H7 (cell line): ENCODE measurements around the gene CREB5. TPM values are rescaled to one million over a fixed set of nuclear protein-coding genes. Genes with fewer than 3 reads are reported as not detected.

Experiments used
- DNase-seq: peaks from one replicate; pipeline ENCODE4 v3.0.0; 2012
- H3K27me3 ChIP-seq: 2 replicates; pipeline ENCODE4 v1.6.0; 2011; ENCODE audit warnings: mild to moderate bottlenecking, low read length; ENCODE audit not compliant: control insufficient read depth, insufficient read depth
- H3K36me3 ChIP-seq: replicated peaks from 2 replicates; pipeline ENCODE4 v1.5.1; 2011; ENCODE audit warnings: low read length; ENCODE audit not compliant: control insufficient read depth, insufficient read depth
- H3K4me3 ChIP-seq: 2 replicates; pipeline ENCODE4 v1.5.1; 2011; ENCODE audit warnings: low read depth, mild to moderate bottlenecking, control low read depth, low read length, moderate library complexity; ENCODE audit not compliant: insufficient read depth
- total RNA-seq: library from RNA; depleted of rRNA; stranded (reverse); fragments of >200 nt; shearing (Covaris generic); gene quantifications from 2 replicates; pipeline ENCODE4 v1.2.3, GENCODE V29; 2014

Gene CREB5
- total RNA-seq, 1 experiment from 2014 or later, result 1.8 TPM

- no peak overlapping the region for H3K4me3 ChIP-seq
- no peak for DNase-seq
- H3K27me3 ChIP-seq, result peaks cover 35% of the 10 kb centered on the region
- H3K36me3 ChIP-seq, result no peaks in the 10 kb centered on the region
Observed at GRCh38 chr7:28413011-28413410, 693 bp downstream of the CREB5 start.

GRCh38 chr7:28414453-28414852, 2.1 kb downstream of the CREB5 start:
- H3K4me3 ChIP-seq, result no peak overlapping the region
- no peak for DNase-seq
- H3K27me3 ChIP-seq, result peaks cover 22% of the 10 kb centered on the region
- H3K36me3 ChIP-seq, result no peaks in the 10 kb centered on the region

- no peak for DNase-seq
- H3K27me3 ChIP-seq, result no peaks in the 10 kb centered on the region; the same call in 1 of the 2 replicates
- no peak overlapping the region for H3K4me3 ChIP-seq
- H3K36me3 ChIP-seq, result no peaks in the 10 kb centered on the region
Observed at GRCh38 chr7:28417321-28417940, 5.1 kb downstream of the CREB5 start.

- DNase-seq, result no peak
- Histone ChIP-seq H3K36me3 (no peaks in the 10 kb centered on the region), H3K27me3 (no peaks in the 10 kb centered on the region; the same call in 1 of the 2 replicates), H3K4me3 (no peak overlapping the region)
Observed at GRCh38 chr7:28418311-28418710, 6.0 kb downstream of the CREB5 start.

GRCh38 chr7:28418966-28419365, 6.6 kb downstream of the CREB5 start:
- no peaks in the 10 kb centered on the region; the same call in 1 of the 2 replicates for H3K27me3 ChIP-seq
- H3K36me3 ChIP-seq, result no peaks in the 10 kb centered on the region
- H3K4me3 ChIP-seq, result no peak overlapping the region
- no peak for DNase-seq

- Histone ChIP-seq H3K36me3 (no peaks in the 10 kb centered on the region), H3K27me3 (no peaks in the 10 kb centered on the region; the same call in 1 of the 2 replicates), H3K4me3 (no peak overlapping the region)
- no peak for DNase-seq
Observed at GRCh38 chr7:28419716-28420115, 7.4 kb downstream of the CREB5 start.

GRCh38 chr7:28423112-28423511, 10.8 kb downstream of the CREB5 start:
- no peaks in the 10 kb centered on the region for H3K36me3 ChIP-seq
- no peak overlapping the region for H3K4me3 ChIP-seq
- DNase-seq, result no peak

GRCh38 chr7:28423918-28424514, 11.7 kb downstream of the CREB5 start:
- DNase-seq, result no peak
- no peaks in the 10 kb centered on the region for H3K27me3 ChIP-seq
- no peaks in the 10 kb centered on the region for H3K36me3 ChIP-seq
- H3K4me3 ChIP-seq, result no peak overlapping the region

More at GRCh38 chr7:28423112-28423511, 10.8 kb downstream of the CREB5 start:
- H3K27me3 ChIP-seq, result no peaks in the 10 kb centered on the region

- Histone ChIP-seq H3K36me3 (no peaks in the 10 kb centered on the region), H3K27me3 (no peaks in the 10 kb centered on the region), H3K4me3 (no peak overlapping the region)
- no peak for DNase-seq
Observed at GRCh38 chr7:28425496-28425895, 13.2 kb downstream of the CREB5 start.

GRCh38 chr7:28427236-28427635, 14.9 kb downstream of the CREB5 start:
- no peaks in the 10 kb centered on the region for H3K27me3 ChIP-seq
- no peak for DNase-seq
- H3K36me3 ChIP-seq, result no peaks in the 10 kb centered on the region
- no peak overlapping the region for H3K4me3 ChIP-seq

GRCh38 chr7:28430616-28431015, 18.3 kb downstream of the CREB5 start:
- Histone ChIP-seq H3K36me3 (no peaks in the 10 kb centered on the region), H3K4me3 (no peak overlapping the region), H3K27me3 (no peaks in the 10 kb centered on the region)
- no peak for DNase-seq

- Histone ChIP-seq H3K36me3 (no peaks in the 10 kb centered on the region), H3K27me3 (no peaks in the 10 kb centered on the region), H3K4me3 (no peak overlapping the region)
- no peak for DNase-seq
Observed at GRCh38 chr7:28432105-28432504, 19.8 kb downstream of the CREB5 start.

- no peaks in the 10 kb centered on the region for H3K36me3 ChIP-seq
- H3K27me3 ChIP-seq, result no peaks in the 10 kb centered on the region
- H3K4me3 ChIP-seq, result no peak overlapping the region
- no peak for DNase-seq
Observed at GRCh38 chr7:28433039-28433438, 20.7 kb downstream of the CREB5 start.

GRCh38 chr7:28433699-28434219, 21.4 kb downstream of the CREB5 start:
- peak; percentile 37 for DNase-seq
- Histone ChIP-seq H3K27me3 (no peaks in the 10 kb centered on the region), H3K36me3 (no peaks in the 10 kb centered on the region), H3K4me3 (no peak overlapping the region)

- Histone ChIP-seq H3K36me3 (no peaks in the 10 kb centered on the region), H3K27me3 (no peaks in the 10 kb centered on the region), H3K4me3 (no peak overlapping the region)
- no peak for DNase-seq
Observed at GRCh38 chr7:28434510-28434909, 22.2 kb downstream of the CREB5 start.
